HepG2 (cell line): ENCODE data around the gene KCNK18. TPM values are rescaled to one million over a fixed set of nuclear protein-coding genes. Genes with fewer than 3 reads are reported as not detected.

Experiments used
- CBX2 ChIP-seq, 2 experiments: fragments of 200-600 bp in 1 of 2; sonication (generic); formaldehyde crosslinking in 1 of 2; IDR thresholded peaks; 2 replicates each; pipeline versions ENCODE4 v1.7.0 to v1.8.1; 2018 to 2022; ENCODE audit warnings: low read depth in 2 of 2, low read length in 1 of 2, mild to moderate bottlenecking in 1 of 2, missing genetic modification reagents in 1 of 2
- DMTF1 ChIP-seq: sonication (generic); formaldehyde crosslinking; IDR thresholded peaks from 2 replicates; pipeline ENCODE4 v1.4.0; 2020; ENCODE audit warnings: mild to moderate bottlenecking, missing genetic modification reagents
- GABPB1 ChIP-seq: IDR thresholded peaks from 2 replicates; pipeline ENCODE4 v1.6.1; 2016; ENCODE audit warnings: mild to moderate bottlenecking, missing genetic modification reagents, moderate library complexity, missing compliant biosample characterization
- MATR3 ChIP-seq: sonication (generic); formaldehyde crosslinking; IDR thresholded peaks from 2 replicates; pipeline ENCODE4 v1.4.0; 2020; ENCODE audit warnings: missing genetic modification reagents
- MBNL3 ChIP-seq: fragments of 250-450 bp; sonication (Bioruptor Pico); conservative IDR thresholded peaks from 2 replicates; pipeline ENCODE4 v1.8.0; 2022; ENCODE audit warnings: mild to moderate bottlenecking, inconsistent platforms
- MED13 ChIP-seq: sonication (generic); formaldehyde crosslinking; IDR thresholded peaks from 2 replicates; pipeline ENCODE4 v1.5.0; 2020; ENCODE audit warnings: missing genetic modification reagents
- RFX3 ChIP-seq: IDR thresholded peaks from 2 replicates; pipeline ENCODE4 v1.6.1; 2016; ENCODE audit warnings: missing biosample characterization, missing genetic modification reagents
- SCMH1 ChIP-seq: sonication (generic); formaldehyde crosslinking; IDR thresholded peaks from 2 replicates; pipeline ENCODE4 v1.9.0; 2021; ENCODE audit warnings: missing genetic modification reagents, mild to moderate bottlenecking, borderline replicate concordance
- STAG1 ChIP-seq: sonication (generic); formaldehyde crosslinking; IDR thresholded peaks from 2 replicates; pipeline ENCODE4 v1.4.0; 2020; ENCODE audit warnings: missing genetic modification reagents
- TCF12 ChIP-seq, 2 experiments: fragments of 450-650 bp in 1 of 2; sonication (generic) in 1 of 2; formaldehyde crosslinking in 1 of 2; IDR thresholded peaks; 2 replicates each; pipeline versions ENCODE4 v1.6.1 to v1.8.0; 2017 to 2022; ENCODE audit warnings: antibody characterized with exemption in 1 of 2, mild to moderate bottlenecking in 1 of 2, missing genetic modification reagents in 1 of 2, moderate library complexity in 1 of 2
- ZBTB40 ChIP-seq, 2 experiments: fragments of 450-650 bp in 1 of 2; sonication (generic) in 1 of 2; formaldehyde crosslinking in 1 of 2; IDR thresholded peaks; 2 replicates each; pipeline versions ENCODE4 v1.6.1 to v1.8.0; 2016 to 2022; ENCODE audit warnings: antibody characterized with exemption in 1 of 2, mild to moderate bottlenecking in 1 of 2, missing genetic modification reagents in 1 of 2
- ZFAT ChIP-seq: sonication (generic); formaldehyde crosslinking; conservative IDR thresholded peaks from 2 replicates; pipeline ENCODE4 v1.8.1; 2023; ENCODE audit warnings: missing genetic modification reagents, inconsistent platforms
- ZFYVE20 ChIP-seq: sonication (generic); formaldehyde crosslinking; IDR thresholded peaks from 2 replicates; pipeline ENCODE4 v1.8.0; 2023; ENCODE audit warnings: low read depth, mild to moderate bottlenecking, moderate library complexity, missing genetic modification reagents, borderline replicate concordance
- ZNF557 ChIP-seq: sonication (generic); formaldehyde crosslinking; IDR thresholded peaks from 2 replicates; pipeline ENCODE4 v1.4.0; 2020; ENCODE audit warnings: missing genetic modification reagents
- ZNF572 ChIP-seq: sonication (generic); formaldehyde crosslinking; IDR thresholded peaks from 2 replicates; pipeline ENCODE4 v1.5.1; 2020; ENCODE audit warnings: mild to moderate bottlenecking, missing genetic modification reagents
- ZSCAN20 ChIP-seq: sonication (generic); formaldehyde crosslinking; IDR thresholded peaks from 2 replicates; pipeline ENCODE4 v1.4.0; 2020; ENCODE audit warnings: missing genetic modification reagents, mild to moderate bottlenecking, borderline replicate concordance
- polyA plus RNA-seq, 8 experiments: library from polyadenylated mRNA; depleted of rRNA in 3 of 8; stranded (reverse) in 7 of 8; unstranded in 1 of 8; fragments of >200 nt; fragmentation: Illumina TruSeq in 4 of 8; extraction: Trizol in 4 of 8; gene quantifications; 2 replicates each; pipeline versions ENCODE4 v1.2.1 to v1.2.3, GENCODE V29; 2011 to 2016; ENCODE audit warnings: low read depth in 4 of 8, missing spikeins in 1 of 8, mixed read lengths in 1 of 8; ENCODE audit not compliant: insufficient read depth in 1 of 8
- total RNA-seq, 5 experiments: library from RNA; depleted of rRNA; stranded (reverse); fragments of >200 nt; fragmentation: Illumina TruSeq; extraction: Trizol; gene quantifications; 2 replicates each; pipeline ENCODE4 v1.2.3, GENCODE V29; 2016; ENCODE audit warnings: low read depth in 1 of 5

Gene KCNK18
- total and polyA plus RNA-seq, 2 of the 13 experiments (the other 11 are each of a cell fraction or from before 2014, with no cell fraction given), result not detected

- TF ChIP-seq ZFYVE20 (CRISPR knock-in tag) (no peak), ZNF572 (CRISPR knock-in tag) (no peak), TCF12 (IDR thresholded peaks at IDR 0.05) (no peak), TCF12 (CRISPR knock-in tag; IDR thresholded peaks at IDR 0.05) (no peak), ZSCAN20 (CRISPR knock-in tag) (no peak), ZBTB40 (IDR thresholded peaks at IDR 0.05) (no peak), ZBTB40 (CRISPR knock-in tag; IDR thresholded peaks at IDR 0.05) (no peak), SCMH1 (no peak), STAG1 (CRISPR knock-in tag) (peak; percentile 79), MATR3 (CRISPR knock-in tag) (no peak), DMTF1 (CRISPR knock-in tag) (no peak), MBNL3 (CRISPR knock-in tag) (no peak), MED13 (CRISPR knock-in tag) (0 out of 2 replicates have a peak, but pooled peaks have one; percentile 43), CBX2 (IDR thresholded peaks at IDR 0.05; ENCODE audit: low read depth, low read length) (no peak; the same call in 1 of the 2 replicates), CBX2 (CRISPR knock-in tag; IDR thresholded peaks at IDR 0.05; ENCODE audit: low read depth) (no peak), RFX3 (CRISPR knock-in tag) (no peak), ZNF557 (CRISPR knock-in tag) (0 out of 2 replicates have a peak, but pooled peaks have one; percentile 35), GABPB1 (CRISPR knock-in tag) (peak; percentile 38; the same call in 1 of the 2 replicates), ZFAT (CRISPR knock-in tag) (peak; percentile 89)
Observed at GRCh38 chr10:117165538-117166417, 31.5 kb upstream of the KCNK18 start (continued).
